Activated CD8-positive, alpha-beta memory T cell treated with anti-CD3 and anti-CD28 coated beads, Interleukin-2, amount 50 U/mL, for 48 hours (primary cell): ENCODE results near the gene KLC1.

Experiments used
- DNase-seq: peaks from one replicate; pipeline ENCODE4 v3.0.0-alpha.2; 2020

The KLC1 gene

DNA sequence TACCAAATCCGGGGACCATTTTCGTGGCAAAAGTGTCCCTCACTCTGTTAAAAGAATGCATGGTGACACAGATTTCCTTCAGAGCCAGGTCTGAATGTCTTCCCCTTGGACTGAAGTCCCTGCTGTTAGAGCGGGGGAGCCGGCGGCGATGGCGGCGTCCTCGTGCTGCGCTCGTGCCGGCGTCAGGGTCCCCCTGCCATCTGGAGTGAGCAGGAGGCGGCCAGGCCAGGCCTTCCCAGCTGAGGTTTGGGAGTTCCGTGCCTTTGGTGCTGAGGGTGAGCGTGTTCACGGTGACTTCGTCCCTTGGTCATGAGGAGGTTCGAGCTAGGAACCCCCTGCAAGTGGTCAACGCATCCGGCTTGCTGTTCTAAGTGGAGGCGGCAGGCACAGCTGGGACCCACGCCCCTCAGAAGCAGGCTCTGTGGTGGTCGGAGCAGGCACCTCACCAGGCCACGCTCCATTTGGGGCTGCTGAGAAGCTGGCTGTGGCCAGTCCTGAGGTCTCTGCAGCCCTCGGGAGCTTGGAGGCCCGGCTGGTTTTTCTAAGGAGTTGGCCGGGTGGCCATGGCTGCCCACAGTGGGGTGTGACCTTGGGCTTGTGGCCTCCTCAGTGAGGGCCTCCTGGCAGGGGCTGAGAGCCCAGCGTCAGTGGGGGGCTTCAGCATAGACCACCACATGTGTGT is 96.1 kb downstream of the KLC1 start:
- no peak for DNase-seq

DNA sequence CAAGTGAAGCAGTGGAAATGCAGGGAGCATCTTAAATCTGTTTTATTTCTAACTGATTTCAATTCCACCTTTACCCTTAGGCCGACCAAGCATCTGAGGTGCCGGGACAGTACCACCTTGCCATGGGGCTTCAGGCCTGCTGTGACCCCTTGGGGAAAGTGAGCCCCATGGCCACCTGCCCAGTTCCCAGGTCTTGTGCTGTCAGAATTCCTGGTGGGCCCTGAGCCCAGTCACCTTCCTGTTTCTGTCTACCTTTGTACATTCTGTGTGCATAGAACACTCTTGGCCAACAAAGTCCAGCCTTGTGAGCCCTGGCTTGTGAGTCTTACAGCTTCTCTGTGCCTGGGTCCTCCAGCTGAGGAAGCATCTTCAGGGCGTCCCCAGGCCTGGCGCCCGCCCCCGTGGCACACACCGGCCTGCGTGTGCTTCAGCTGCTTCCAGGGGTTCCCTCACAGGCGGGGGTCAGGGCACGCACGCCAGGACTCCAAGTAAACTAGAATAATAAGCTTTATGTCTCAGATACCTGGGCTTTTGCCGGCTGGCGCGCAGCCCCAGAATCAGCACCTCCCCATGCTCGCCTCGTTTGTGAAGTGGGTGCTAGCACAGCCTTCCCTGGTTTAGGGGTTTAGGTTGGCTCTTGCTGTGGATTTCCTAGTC is 96.9 kb downstream of the KLC1 start:
- DNase-seq, result no peak

GRCh38 chr14:103726474-103726873 is 97.5 kb downstream of the KLC1 start:
- no peak for DNase-seq

- DNase-seq, result no peak
These were observed 98.4 kb downstream of the KLC1 start for GRCh38 chr14:103727313-103727980.

DNA sequence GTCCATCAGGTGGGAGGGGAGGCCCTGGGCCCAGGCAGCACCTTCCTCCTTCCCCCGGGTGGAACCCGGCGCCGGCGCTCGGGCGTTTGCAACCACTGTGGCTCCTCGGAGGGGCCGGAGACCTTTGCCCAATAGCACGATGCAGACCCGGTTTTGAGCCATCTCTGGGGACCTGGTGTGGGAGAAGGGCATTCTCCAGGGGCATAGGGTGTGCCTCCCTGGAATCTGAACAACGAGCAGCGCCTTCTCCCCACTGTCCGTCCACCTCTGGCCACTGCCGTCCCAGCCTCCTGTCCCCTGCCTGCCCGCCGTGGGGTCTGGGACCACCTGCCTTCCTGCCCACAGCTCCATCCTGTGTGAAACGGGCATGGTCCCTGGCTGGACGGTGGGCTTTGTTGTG is 99.1 kb downstream of the KLC1 start:
- DNase-seq, result no peak

GRCh38 chr14:103728721-103729120 is 99.7 kb downstream of the KLC1 start:
- DNase-seq, result no peak

DNA sequence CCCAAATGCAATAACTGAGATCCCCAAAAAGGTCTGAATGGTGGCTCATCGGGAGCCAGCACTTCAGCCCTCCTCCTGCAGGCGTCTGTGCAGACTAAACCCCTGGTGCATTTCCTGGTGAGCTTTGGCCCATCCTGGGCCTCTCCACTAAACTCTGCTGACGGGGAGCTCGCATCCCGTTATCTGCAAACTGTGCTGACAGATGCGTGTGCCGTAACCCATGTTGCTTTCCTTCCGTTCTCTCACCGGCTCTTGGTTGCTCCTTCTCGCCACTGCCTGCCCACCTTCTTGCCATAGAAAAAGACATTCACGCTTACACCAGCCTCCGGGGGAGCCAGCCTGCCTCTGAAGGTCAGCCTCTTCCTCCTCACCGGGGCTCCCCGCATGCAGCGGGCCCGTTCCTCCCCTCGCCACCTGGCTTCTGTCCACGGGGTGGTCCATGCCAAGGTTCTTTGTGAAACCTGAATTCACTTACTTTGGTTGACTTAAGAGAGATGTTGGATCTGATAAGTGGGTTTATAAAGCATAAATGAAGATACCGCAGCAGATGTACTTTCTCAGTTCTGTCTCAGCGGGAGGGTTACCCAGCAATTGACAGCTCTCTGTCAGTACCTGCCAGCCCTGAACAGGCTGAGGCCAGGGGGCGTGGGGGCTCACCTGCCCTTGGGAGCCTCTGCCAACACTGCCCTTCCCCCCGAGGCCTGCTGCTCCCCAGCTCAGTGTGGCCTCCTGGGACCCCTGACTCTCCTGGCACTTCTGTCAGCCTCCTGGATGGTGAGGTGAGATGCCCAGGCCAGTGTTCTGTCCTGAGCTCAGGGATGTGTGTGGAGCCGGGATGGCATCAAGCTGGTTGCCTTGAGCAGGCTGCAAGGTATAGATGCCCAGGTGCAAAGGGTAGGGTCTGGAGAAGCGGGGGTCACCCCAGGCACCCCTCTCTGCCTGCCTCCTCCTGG is 100.8 kb downstream of the KLC1 start:
- DNase-seq, result no peak

GRCh38 chr14:103730490-103731035 is 101.6 kb downstream of the KLC1 start:
- DNase-seq, result no peak

GRCh38 chr14:103731481-103731880 is 102.5 kb downstream of the KLC1 start:
- no peak for DNase-seq

- DNase-seq, result no peak
These were observed 103.2 kb downstream of the KLC1 start for GRCh38 chr14:103731916-103732867.

GRCh38 chr14:103732868-103733620 is 104.0 kb downstream of the KLC1 start:
- no peak for DNase-seq

DNA sequence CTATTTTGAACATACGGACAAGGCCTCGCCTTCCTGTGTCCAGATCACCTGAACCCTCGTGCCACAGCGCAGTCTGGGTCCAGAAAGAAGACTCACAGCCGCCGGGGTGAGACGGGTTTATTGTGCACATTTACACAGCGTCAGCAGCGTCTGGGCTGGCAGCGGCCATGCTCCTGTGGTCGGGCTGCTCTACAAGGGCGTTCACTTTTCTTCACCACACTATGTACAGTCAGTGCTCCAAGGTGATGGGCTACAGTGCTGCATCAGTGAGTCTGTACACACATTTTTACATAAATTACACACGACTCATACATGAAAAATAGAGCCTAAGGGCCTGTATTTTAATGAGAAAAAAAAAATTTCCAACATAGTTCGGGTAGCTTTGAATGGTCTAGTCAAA is 104.6 kb downstream of the KLC1 start:
- no peak for DNase-seq

DNA sequence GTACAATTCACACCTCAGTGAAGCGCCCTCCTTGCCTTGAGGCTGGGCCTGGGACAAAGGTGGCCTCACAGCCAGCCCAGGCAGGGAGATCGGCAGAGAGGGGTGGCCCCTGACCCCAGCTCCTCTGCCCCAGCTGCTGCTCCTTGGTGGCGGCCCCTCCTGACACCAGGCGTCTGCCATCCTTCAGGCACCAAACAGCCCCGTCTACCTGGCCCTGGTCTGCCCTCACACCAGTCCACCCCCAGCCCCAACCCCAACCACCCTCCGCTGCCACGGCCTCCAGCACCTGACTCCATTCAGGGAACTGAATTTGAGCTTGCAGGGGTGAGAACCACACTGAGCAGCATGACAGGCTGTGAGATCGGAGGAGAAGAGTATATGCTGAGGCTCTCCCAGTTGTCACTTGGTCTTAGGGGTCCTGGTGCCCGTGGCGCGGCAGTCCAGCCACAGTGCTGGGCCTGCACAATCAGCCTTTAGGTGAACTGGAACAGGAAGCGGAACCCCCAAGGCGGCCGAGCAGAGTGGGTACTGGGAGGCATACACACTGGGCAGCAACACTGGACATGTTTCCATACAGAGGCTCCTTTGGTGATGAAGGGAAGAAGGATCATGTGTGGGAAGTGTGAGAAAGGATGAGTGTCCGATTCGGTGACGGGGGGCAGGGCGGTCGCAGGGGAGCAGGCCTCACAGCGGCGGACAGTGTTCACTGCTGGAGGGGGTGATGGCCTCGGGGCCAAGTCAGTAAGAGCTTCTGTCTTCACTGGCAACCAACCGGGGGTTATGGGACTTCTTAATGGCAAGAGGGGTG is 105.3 kb downstream of the KLC1 start:
- no peak for DNase-seq

GRCh38 chr14:103735022-103735421 is 106.0 kb downstream of the KLC1 start:
- DNase-seq, result no peak

GRCh38 chr14:103735439-103735814 is 106.4 kb downstream of the KLC1 start:
- DNase-seq, result no peak

- no peak for DNase-seq
These were observed 107.0 kb downstream of the KLC1 start for GRCh38 chr14:103735815-103736545.

- DNase-seq, result no peak
These were observed 107.8 kb downstream of the KLC1 start for GRCh38 chr14:103736546-103737431.

- DNase-seq, result no peak
These were observed 108.5 kb downstream of the KLC1 start for GRCh38 chr14:103737432-103738045.
